Mesenchymal stem cell (in vitro differentiated cells and primary cell): ENCODE results near the gene GRAP.
"Not testable (repeated sequence)": the region's sequence is repeated elsewhere in the genome, so short reads cannot be mapped to it uniquely, and the experiment has no call there.

Source experiments
- DNase-seq: peaks from one replicate; pipeline ENCODE4 v3.0.0-alpha.2; 2013
- H2AFZ ChIP-seq: one replicate; pipeline ENCODE4 v1.6.1; 2013; ENCODE audit warnings: low read depth, mild to moderate bottlenecking, control low read depth, inconsistent platforms, low read length, moderate library complexity
- H2AK5ac ChIP-seq: 2 replicates; pipeline ENCODE4 v1.6.1; 2013; ENCODE audit warnings: low read length, moderate library complexity, mild to moderate bottlenecking, inconsistent platforms; ENCODE audit not compliant: severe bottlenecking
- H2BK120ac ChIP-seq: one replicate; pipeline ENCODE4 v1.6.1; 2013; ENCODE audit warnings: low read depth, mild to moderate bottlenecking, inconsistent platforms, low read length, moderate library complexity
- H2BK12ac ChIP-seq, 2 experiments: one replicate each; pipeline ENCODE4 v1.6.1; 2013; ENCODE audit warnings: inconsistent platforms in 2 of 2, low read length in 2 of 2, mild to moderate bottlenecking in 2 of 2, moderate library complexity in 2 of 2, control low read depth in 1 of 2
- H2BK15ac ChIP-seq: one replicate; pipeline ENCODE4 v1.6.1; 2013; ENCODE audit warnings: mild to moderate bottlenecking, low read depth, inconsistent platforms; ENCODE audit not compliant: poor library complexity, severe bottlenecking
- H2BK5ac ChIP-seq: 2 replicates; pipeline ENCODE4 v1.6.1; 2013; ENCODE audit warnings: low read depth, mild to moderate bottlenecking, low read length, control low read depth, inconsistent platforms; ENCODE audit not compliant: poor library complexity, severe bottlenecking
- H3K14ac ChIP-seq, 2 experiments: one replicate each; pipeline ENCODE4 v1.6.1; 2013; ENCODE audit warnings: inconsistent platforms in 2 of 2, low read length in 2 of 2, control low read depth in 1 of 2, mild to moderate bottlenecking in 1 of 2, moderate library complexity in 1 of 2
- H3K18ac ChIP-seq, 2 experiments: one replicate each; pipeline ENCODE4 v1.6.1; 2013; ENCODE audit warnings: inconsistent platforms in 2 of 2, low read length in 2 of 2, control low read depth in 1 of 2, low read depth in 1 of 2, mild to moderate bottlenecking in 1 of 2
- H3K23ac ChIP-seq, 2 experiments: one replicate each; pipeline ENCODE4 v1.6.1; 2013; ENCODE audit warnings: inconsistent platforms in 2 of 2, low read length in 2 of 2, mild to moderate bottlenecking in 2 of 2, moderate library complexity in 2 of 2, control low read depth in 1 of 2
- H3K27ac ChIP-seq: 2 replicates; pipeline ENCODE4 v1.5.1; 2013; ENCODE audit warnings: mild to moderate bottlenecking, moderate library complexity, low read length, control low read depth, inconsistent platforms; ENCODE audit not compliant: poor library complexity, severe bottlenecking
- H3K27me3 ChIP-seq, 2 experiments: 2 replicates each; pipeline versions ENCODE4 v1.6.1 to v1.7.0; 2013; ENCODE audit warnings: low read length in 2 of 2, mild to moderate bottlenecking in 2 of 2, moderate library complexity in 2 of 2, control low read depth in 1 of 2, inconsistent platforms in 1 of 2; ENCODE audit not compliant: control insufficient read depth in 1 of 2, insufficient read depth in 1 of 2
- H3K36me3 ChIP-seq, 2 experiments: 2 replicates each; pipeline versions ENCODE4 v1.6.1 to v1.7.0; 2013; ENCODE audit warnings: low read length in 2 of 2, control low read depth in 1 of 2, inconsistent platforms in 1 of 2, low read depth in 1 of 2, mild to moderate bottlenecking in 1 of 2; ENCODE audit not compliant: insufficient read depth in 2 of 2, control insufficient read depth in 1 of 2
- H3K4ac ChIP-seq, 2 experiments: one replicate each; pipeline ENCODE4 v1.6.1; 2013; ENCODE audit warnings: inconsistent platforms in 2 of 2, low read length in 2 of 2, mild to moderate bottlenecking in 2 of 2, moderate library complexity in 2 of 2, control low read depth in 1 of 2, low read depth in 1 of 2
- H3K4me1 ChIP-seq: 2 replicates; pipeline ENCODE4 v1.6.1; 2013; ENCODE audit warnings: low read depth, low read length, control low read depth; ENCODE audit not compliant: control insufficient read depth, insufficient read depth
- H3K4me2 ChIP-seq: 2 replicates; pipeline ENCODE4 v1.6.1; 2013; ENCODE audit warnings: low read length, mild to moderate bottlenecking, inconsistent platforms; ENCODE audit not compliant: poor library complexity, severe bottlenecking
- H3K4me3 ChIP-seq, 2 experiments: 2 replicates each; pipeline versions ENCODE4 v1.5.1 to v1.7.0; 2013; ENCODE audit warnings: low read length in 2 of 2, mild to moderate bottlenecking in 2 of 2, control low read depth in 1 of 2, low read depth in 1 of 2; ENCODE audit not compliant: insufficient read depth in 1 of 2
- H3K79me1 ChIP-seq: replicated peaks from 2 replicates; pipeline ENCODE4 v1.6.1; 2013; ENCODE audit warnings: mild to moderate bottlenecking, control low read depth, low read length, inconsistent platforms; ENCODE audit not compliant: poor library complexity, severe bottlenecking
- H3K9ac ChIP-seq: 2 replicates; pipeline ENCODE4 v1.7.0; 2013; ENCODE audit warnings: mild to moderate bottlenecking, low read length, moderate library complexity
- H3K9me3 ChIP-seq: 2 replicates; pipeline ENCODE4 v1.7.0; 2013; ENCODE audit warnings: mild to moderate bottlenecking, low read length; ENCODE audit not compliant: control insufficient read depth
- H4K8ac ChIP-seq: one replicate; pipeline ENCODE4 v1.6.1; 2013; ENCODE audit warnings: inconsistent platforms, mild to moderate bottlenecking, low read length, moderate library complexity
- H4K91ac ChIP-seq: one replicate; pipeline ENCODE4 v1.6.1; 2013; ENCODE audit warnings: mild to moderate bottlenecking, low read length, inconsistent platforms
- WGBS: methylation state at CpG from one replicate; pipeline ENCODE4 v1.1.7; 2013; ENCODE audit warnings: mixed read lengths; 5-methylcytosine and 5-hydroxymethylcytosine counted together

The GRAP gene

DNA sequence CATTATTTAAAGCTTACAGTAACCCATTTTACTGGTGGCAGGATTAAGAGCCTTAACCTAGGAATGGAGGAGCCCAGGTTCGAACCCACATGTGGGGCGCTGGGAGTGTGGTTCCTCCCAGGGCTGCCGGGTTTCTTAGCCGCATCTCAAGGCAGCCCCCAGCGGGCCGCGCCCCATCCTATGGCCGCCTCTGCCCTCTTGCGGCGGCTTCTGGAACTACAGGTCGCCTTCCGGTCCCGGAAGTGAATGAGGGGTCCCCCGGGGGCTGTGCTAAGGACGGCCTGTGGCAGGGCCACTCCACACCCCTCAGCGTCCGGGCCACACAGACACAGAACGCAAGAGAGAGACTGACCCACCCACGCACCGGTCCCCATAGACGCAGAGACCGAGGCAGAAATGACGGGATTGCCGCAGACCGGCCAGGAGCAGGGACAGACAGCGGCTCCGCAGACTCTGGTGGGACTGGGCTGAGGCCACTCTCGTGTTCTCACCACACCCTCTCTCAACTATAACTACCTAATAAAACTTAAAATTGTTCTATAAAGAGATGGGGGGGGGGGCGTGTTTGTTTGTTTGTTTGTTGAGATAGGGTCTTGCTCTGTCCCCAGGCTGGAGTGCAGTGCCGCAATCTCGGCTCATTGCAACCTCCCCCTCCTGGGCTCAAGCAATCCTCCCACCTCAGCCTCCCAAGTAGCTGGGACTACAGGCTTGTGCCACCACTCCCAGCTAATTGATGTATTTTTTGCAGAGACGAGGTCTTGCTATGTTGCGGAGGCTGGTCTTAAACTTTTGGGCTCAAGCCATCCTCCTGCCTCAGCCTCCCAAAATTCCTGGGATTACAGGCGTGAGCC lies 23.8 kb upstream of the GRAP start:
- not testable (repeated sequence) for H3K4me3 ChIP-seq, H4K91ac ChIP-seq, H2BK12ac ChIP-seq, H3K9me3 ChIP-seq, H4K8ac ChIP-seq, DNase-seq, H3K4me1 ChIP-seq, H3K18ac ChIP-seq, H3K14ac ChIP-seq, H3K36me3 ChIP-seq, H3K4ac ChIP-seq, H2AFZ ChIP-seq, H3K27ac ChIP-seq, H2BK15ac ChIP-seq, H2AK5ac ChIP-seq, H2BK120ac ChIP-seq, H3K4me2 ChIP-seq, H3K27me3 ChIP-seq, H3K23ac ChIP-seq, H3K9ac ChIP-seq, H2BK5ac ChIP-seq, H3K79me1 ChIP-seq
- WGBS: no CpG with 5 or more reads among the region's 34 CpGs

DNA sequence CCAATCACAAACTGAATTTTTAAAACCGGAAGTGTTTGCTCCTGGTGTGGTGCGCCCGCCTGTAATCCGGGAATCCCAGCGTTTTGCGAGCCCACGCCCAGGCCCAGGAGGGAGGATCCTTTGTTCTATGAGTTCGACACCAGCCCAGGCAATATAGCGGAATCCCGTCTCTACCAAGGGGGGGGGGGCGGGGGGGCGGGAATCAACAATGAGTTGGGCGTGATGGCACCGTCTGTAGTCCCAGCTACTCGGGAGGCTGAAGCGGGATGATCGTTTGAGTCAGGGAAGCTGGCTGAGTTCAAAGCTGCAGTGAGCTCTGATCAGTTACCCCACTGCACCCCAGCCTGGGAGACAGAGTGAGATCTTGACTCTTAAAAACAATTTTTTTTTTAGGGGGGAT lies 17.6 kb upstream of the GRAP start:
- not testable (repeated sequence) for H2AK5ac ChIP-seq, H2BK15ac ChIP-seq, H3K4me2 ChIP-seq, H3K36me3 ChIP-seq, H2BK12ac ChIP-seq, H3K23ac ChIP-seq, H3K4ac ChIP-seq, H3K9ac ChIP-seq, DNase-seq, H4K8ac ChIP-seq, H3K14ac ChIP-seq, H4K91ac ChIP-seq, H2AFZ ChIP-seq, H2BK5ac ChIP-seq, H3K27me3 ChIP-seq, H3K4me3 ChIP-seq, H3K79me1 ChIP-seq, H2BK120ac ChIP-seq, H3K18ac ChIP-seq, H3K27ac ChIP-seq, H3K9me3 ChIP-seq, H3K4me1 ChIP-seq
- WGBS: no CpG with 5 or more reads among the region's 17 CpGs

DNA sequence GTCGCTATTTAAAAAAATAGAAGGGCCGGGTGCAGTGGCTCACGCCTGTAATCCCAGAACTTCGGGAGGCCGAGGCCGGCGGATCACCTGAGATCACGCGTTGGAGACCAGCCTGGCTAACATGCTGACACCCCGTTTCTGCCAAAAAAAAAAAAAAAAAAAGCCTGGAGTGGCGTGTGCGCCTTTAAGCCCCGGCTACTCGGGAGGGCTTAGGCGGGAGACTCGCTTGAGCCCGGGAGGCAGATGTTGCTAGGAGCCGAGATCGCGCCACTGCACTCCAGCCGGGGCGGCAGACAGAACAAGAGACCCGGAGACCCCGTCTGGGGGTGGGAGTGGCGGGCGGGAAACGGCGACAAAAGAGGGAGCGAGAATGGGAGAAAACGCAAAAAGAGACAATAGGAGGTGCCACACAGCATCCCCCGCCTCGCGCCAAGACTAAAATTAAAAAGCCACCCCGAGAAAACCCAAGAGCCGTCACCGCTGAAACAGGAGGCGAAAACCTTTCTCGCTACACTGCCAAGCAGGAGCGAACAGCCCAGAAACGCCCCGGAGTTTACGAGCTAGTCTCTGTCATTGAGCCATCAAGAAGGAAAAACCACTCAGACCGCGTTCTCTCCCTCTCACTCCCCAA lies 16.7 kb upstream of the GRAP start:
- H3K4ac ChIP-seq, H3K36me3 ChIP-seq, H2BK5ac ChIP-seq, H3K4me2 ChIP-seq, H4K8ac ChIP-seq, DNase-seq, H3K4me3 ChIP-seq, H2BK12ac ChIP-seq, H2AFZ ChIP-seq, H3K79me1 ChIP-seq, H3K9me3 ChIP-seq, H2AK5ac ChIP-seq, H3K4me1 ChIP-seq, H3K9ac ChIP-seq, H3K27me3 ChIP-seq, H3K14ac ChIP-seq, H3K27ac ChIP-seq, H4K91ac ChIP-seq, H2BK120ac ChIP-seq, H2BK15ac ChIP-seq, H3K18ac ChIP-seq, H3K23ac ChIP-seq: not testable (repeated sequence)
- no CpG with 5 or more reads among the region's 44 CpGs for WGBS

DNA sequence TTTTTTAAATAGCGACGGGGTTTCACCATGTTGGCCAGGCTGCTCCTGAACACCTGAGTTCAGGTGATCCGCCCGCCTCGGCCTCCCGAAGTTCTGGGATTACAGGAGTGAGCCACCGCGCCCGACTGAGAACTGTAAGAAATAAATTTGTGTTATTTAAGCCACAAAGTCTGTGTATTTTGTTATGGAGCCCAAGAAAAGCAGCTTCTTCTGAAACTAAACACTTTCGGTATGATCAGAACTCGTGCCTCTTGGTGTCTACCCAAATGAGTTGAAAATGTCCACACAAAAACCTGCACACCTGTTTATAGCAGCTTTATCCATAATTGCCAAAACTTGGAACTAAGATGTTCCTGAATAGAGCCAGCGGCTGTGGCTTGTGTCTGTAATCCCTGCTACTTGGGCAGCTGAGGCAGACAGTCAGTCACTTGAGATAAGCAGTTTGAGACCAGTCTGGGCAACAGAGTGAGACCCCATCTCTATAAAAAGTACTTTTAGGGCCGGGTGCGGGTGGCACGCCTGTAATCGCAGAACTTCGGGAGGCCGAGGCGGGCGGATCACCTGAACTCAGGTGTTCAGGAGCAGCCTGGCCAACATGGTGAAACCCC lies 16.1 kb upstream of the GRAP start:
- H3K79me1 ChIP-seq, H2AK5ac ChIP-seq, H2BK120ac ChIP-seq, H3K9me3 ChIP-seq, H2BK5ac ChIP-seq, H2AFZ ChIP-seq, H3K27me3 ChIP-seq, H3K4ac ChIP-seq, H3K23ac ChIP-seq, H3K4me1 ChIP-seq, H4K8ac ChIP-seq, DNase-seq, H2BK12ac ChIP-seq, H3K18ac ChIP-seq, H4K91ac ChIP-seq, H3K27ac ChIP-seq, H3K4me2 ChIP-seq, H3K14ac ChIP-seq, H3K36me3 ChIP-seq, H3K4me3 ChIP-seq, H3K9ac ChIP-seq, H2BK15ac ChIP-seq: not testable (repeated sequence)
- WGBS: no CpG with 5 or more reads among the region's 20 CpGs
